Heart left ventricle (tissue), 13 donors: ENCODE data around the gene TCHP.

ENCODE experiments used
- POLR2A ChIP-seq, 2 donors: fragments of 450-650 bp; IDR thresholded peaks; one replicate each; pipeline ENCODE4 v1.6.1; 2017; ENCODE audit warnings: antibody characterized with exemption in 2 of 2, mild to moderate bottlenecking in 2 of 2, moderate library complexity in 2 of 2
- TF ChIP-seq, protein P1 (sequence below), 12 donors: fragments of 200-600 bp; sonication (generic) in 4 of 12; IDR thresholded peaks; one replicate each; pipeline versions ENCODE4 v1.5.0 to v1.8.0; 2018 to 2022; ENCODE audit warnings: antibody characterized with exemption in 12 of 12, mild to moderate bottlenecking in 5 of 12
- donor health status: ischemic (EF 13 %, LVEDD 7.1; RV severe dilation, severe dysfunction).
- donor health status: DM: no; HTN: yes; CAD: no.
- donor health status: DM: no; HTN: no; CAD: no.
- donor health status: ischemic (EF 25% LVEDD 6.9; RV normal size, moderate dysfunction).
- donor health status: ischemic (EF 25% LVEDD 5.7; RV mildly dilated, moderate dysfunction).
- donor health status: ischemic (EF 35%, LVEDD 5.7; RV mildly dilated, moderate dysfunction).
- donor health status: nonischemic (EF 11% LVEDD 7.7; RV severe dilation, severe dysfunction).
- donor health status: DM: yes; HTN: yes; CAD: no.
- donor health status: PGD.
- donor health status: ischemic (EF 29% LVEDD 5.4; RV normal size, mild dysfunction).
- donor health status: nonischemic (EF 23%, LVEDD 6.1; RV moderate dilation, normal function).

DNA sequence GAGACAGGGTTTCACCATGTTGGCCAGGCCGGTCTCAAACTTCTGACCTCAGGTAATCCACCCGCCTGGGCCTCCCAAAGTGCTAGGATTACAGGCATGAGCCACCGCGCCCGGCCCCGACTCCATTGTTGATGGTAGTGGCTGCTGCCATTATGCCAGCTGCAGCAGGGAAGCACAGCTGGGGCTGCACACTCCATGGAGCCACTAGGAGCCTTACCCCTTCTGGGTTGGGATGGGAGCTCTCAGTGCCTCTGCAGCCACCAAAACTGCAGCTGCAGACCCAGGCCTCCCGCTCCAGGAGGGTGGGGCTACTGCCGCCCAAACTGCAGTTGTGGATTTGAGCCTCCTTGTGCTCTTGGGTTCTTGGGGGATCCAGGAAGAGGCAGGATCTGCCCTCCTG lies 25.9 kb downstream of the TCHP start:
- TF ChIP-seq, protein P1, sequence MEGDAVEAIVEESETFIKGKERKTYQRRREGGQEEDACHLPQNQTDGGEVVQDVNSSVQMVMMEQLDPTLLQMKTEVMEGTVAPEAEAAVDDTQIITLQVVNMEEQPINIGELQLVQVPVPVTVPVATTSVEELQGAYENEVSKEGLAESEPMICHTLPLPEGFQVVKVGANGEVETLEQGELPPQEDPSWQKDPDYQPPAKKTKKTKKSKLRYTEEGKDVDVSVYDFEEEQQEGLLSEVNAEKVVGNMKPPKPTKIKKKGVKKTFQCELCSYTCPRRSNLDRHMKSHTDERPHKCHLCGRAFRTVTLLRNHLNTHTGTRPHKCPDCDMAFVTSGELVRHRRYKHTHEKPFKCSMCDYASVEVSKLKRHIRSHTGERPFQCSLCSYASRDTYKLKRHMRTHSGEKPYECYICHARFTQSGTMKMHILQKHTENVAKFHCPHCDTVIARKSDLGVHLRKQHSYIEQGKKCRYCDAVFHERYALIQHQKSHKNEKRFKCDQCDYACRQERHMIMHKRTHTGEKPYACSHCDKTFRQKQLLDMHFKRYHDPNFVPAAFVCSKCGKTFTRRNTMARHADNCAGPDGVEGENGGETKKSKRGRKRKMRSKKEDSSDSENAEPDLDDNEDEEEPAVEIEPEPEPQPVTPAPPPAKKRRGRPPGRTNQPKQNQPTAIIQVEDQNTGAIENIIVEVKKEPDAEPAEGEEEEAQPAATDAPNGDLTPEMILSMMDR (IDR thresholded peaks at IDR 0.05): no peak
- no peak for TF ChIP-seq POLR2A (IDR thresholded peaks at IDR 0.05)
